SU-DHL-6 (cell line): Measurements from ENCODE around the gene UTP18.

Experiments
- H2AFZ ChIP-seq: fragments of 200-600 bp; sonication (generic); 2 replicates; pipeline ENCODE4 v1.6.1; 2014; ENCODE audit warnings: low read depth, mild to moderate bottlenecking, moderate library complexity, mixed read lengths, antibody characterized with exemption, low read length; ENCODE audit not compliant: severe bottlenecking
- H3F3A ChIP-seq: fragments of 200-600 bp; shearing (Covaris generic); 2 replicates; pipeline ENCODE4 v1.6.0; 2016; ENCODE audit warnings: antibody characterized with exemption, mild to moderate bottlenecking; ENCODE audit not compliant: insufficient read depth
- H3K27ac ChIP-seq: fragments of 200-600 bp; sonication (generic); 2 replicates; pipeline ENCODE4 v1.5.1; 2016; ENCODE audit warnings: low read depth, mild to moderate bottlenecking, low read length, moderate library complexity, mixed read lengths
- H3K27me3 ChIP-seq: fragments of 200-600 bp; sonication (generic), shearing (Covaris generic); 2 replicates; pipeline ENCODE4 v1.6.0; 2014; ENCODE audit warnings: mild to moderate bottlenecking, low read length
- H3K36me3 ChIP-seq: fragments of 200-600 bp; sonication (generic); 2 replicates; pipeline ENCODE4 v1.6.1; 2014; ENCODE audit warnings: mild to moderate bottlenecking, low read length, mixed read lengths
- H3K4me2 ChIP-seq: fragments of 300-600, 200-600 bp; shearing (Covaris generic), sonication (generic); 2 replicates; pipeline ENCODE4 v1.6.0; 2014; ENCODE audit warnings: low read length, low read depth, mild to moderate bottlenecking; ENCODE audit not compliant: poor library complexity, severe bottlenecking
- H3K4me3 ChIP-seq: fragments of 200-600 bp; sonication (generic); 2 replicates; pipeline ENCODE4 v1.5.1; 2014; ENCODE audit warnings: antibody characterized with exemption, low read length, mild to moderate bottlenecking, mixed read lengths; ENCODE audit not compliant: insufficient read depth, poor library complexity, severe bottlenecking
- H3K79me2 ChIP-seq: fragments of 200-600 bp; sonication (generic); 2 replicates; pipeline ENCODE4 v1.6.1; 2014; ENCODE audit warnings: mild to moderate bottlenecking, low read length, moderate library complexity; ENCODE audit not compliant: insufficient read depth
- H3K9ac ChIP-seq: fragments of 200-600 bp; sonication (generic); 2 replicates; pipeline ENCODE4 v1.7.0; 2014; ENCODE audit warnings: mild to moderate bottlenecking, low read length
- H3K9me2 ChIP-seq: fragments of 200-600 bp; sonication (generic); replicated peaks from 2 replicates; pipeline ENCODE4 v1.6.1; 2014; ENCODE audit warnings: low read length; ENCODE audit not compliant: insufficient read depth
- H3K9me3 ChIP-seq: fragments of 200-600 bp; sonication (generic); 2 replicates; pipeline ENCODE4 v1.6.1; 2014; ENCODE audit warnings: low read length, mixed read lengths; ENCODE audit not compliant: insufficient read depth
- H4K20me1 ChIP-seq: fragments of 200-600 bp; sonication (generic); 2 replicates; pipeline ENCODE4 v1.6.1; 2014; ENCODE audit warnings: low read depth, mild to moderate bottlenecking, antibody characterized with exemption, low read length, moderate library complexity, mixed read lengths
- EZH2phosphoT487 ChIP-seq: fragments of 200-600 bp; sonication (generic), shearing (Covaris generic); conservative IDR thresholded peaks from 2 replicates; pipeline ENCODE4 v1.6.1; 2018; ENCODE audit warnings: mild to moderate bottlenecking, antibody characterized with exemption, low read length, moderate library complexity, mixed read lengths
- TF ChIP-seq, protein P1 (sequence below): fragments of 200-600 bp; sonication (generic); IDR thresholded peaks from one replicate; pipeline ENCODE4 v1.5.1; 2017; ENCODE audit warnings: antibody characterized with exemption, mild to moderate bottlenecking, low read length, moderate library complexity; ENCODE audit not compliant: insufficient read depth, poor library complexity, severe bottlenecking

The UTP18 gene

DNA sequence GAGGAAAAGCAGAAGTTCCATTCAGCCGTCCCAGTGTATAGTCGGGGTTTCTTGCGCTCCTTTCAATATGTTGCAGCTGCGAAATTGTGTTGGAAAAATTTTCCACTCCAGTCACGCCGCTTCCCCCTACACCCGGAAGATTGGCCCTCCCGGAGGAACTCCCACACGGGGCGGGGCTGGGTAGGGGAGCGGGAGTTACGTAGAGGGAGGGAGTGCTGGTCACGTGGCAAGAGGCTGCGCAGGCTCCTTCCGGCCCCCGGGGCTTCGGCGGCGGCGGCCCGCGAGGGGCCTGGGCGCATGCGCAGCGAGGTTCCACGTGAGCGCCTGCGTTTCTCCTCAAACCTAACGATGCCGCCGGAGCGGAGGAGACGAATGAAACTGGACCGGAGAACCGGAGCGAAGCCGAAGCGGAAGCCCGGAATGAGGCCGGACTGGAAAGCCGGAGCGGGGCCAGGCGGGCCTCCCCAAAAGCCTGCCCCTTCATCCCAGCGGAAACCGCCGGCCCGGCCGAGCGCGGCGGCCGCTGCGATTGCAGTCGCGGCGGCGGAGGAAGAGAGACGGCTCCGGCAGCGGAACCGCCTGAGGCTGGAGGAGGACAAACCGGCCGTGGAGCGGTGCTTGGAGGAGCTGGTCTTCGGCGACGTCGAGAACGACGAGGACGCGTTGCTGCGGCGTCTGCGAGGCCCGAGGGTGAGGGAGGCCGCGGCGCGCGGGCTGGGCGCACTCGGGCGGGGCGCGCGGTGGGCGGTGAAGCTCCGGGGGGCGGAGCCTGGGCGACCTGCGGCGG, at the start of gene UTP18:
Gene UTP18, plus strand, starts transcription at position 310 of the 787 bp plus-strand sequence. Its CDS starts 39 bp downstream, at position 349.
- Histone ChIP-seq H3K4me2 (peak within 1 kb of the TSS; percentile 73), H3K9me3 (no peaks in the 10 kb centered on the region), H3K79me2 (peaks cover 92% of the 10 kb centered on the region), H3K27ac (peak within 1 kb of the TSS; percentile 80), H3K9ac (peak within 1 kb of the TSS; percentile 86), H3K36me3 (peaks cover 11% of the 10 kb centered on the region), H4K20me1 (no peaks in the 10 kb centered on the region; the same call in 1 of the 2 replicates), H3K27me3 (no peaks in the 10 kb centered on the region), H2AFZ (peak within 1 kb of the TSS; percentile 39), H3K4me3 (peak within 1 kb of the TSS; percentile 81), H3K9me2 (no peaks in the 10 kb centered on the region), H3F3A (peaks cover 8% of the 10 kb centered on the region; the same call in 1 of the 2 replicates)
- TF ChIP-seq, protein P1, sequence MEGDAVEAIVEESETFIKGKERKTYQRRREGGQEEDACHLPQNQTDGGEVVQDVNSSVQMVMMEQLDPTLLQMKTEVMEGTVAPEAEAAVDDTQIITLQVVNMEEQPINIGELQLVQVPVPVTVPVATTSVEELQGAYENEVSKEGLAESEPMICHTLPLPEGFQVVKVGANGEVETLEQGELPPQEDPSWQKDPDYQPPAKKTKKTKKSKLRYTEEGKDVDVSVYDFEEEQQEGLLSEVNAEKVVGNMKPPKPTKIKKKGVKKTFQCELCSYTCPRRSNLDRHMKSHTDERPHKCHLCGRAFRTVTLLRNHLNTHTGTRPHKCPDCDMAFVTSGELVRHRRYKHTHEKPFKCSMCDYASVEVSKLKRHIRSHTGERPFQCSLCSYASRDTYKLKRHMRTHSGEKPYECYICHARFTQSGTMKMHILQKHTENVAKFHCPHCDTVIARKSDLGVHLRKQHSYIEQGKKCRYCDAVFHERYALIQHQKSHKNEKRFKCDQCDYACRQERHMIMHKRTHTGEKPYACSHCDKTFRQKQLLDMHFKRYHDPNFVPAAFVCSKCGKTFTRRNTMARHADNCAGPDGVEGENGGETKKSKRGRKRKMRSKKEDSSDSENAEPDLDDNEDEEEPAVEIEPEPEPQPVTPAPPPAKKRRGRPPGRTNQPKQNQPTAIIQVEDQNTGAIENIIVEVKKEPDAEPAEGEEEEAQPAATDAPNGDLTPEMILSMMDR = no peak
- no peak for TF ChIP-seq EZH2phosphoT487

- H3F3A ChIP-seq = no peaks in the 10 kb centered on the region
Observed at GRCh38 chr17:51214920-51215319, 45.4 kb upstream of the UTP18 start.

GRCh38 chr17:51217946-51218345, 42.4 kb upstream of the UTP18 start:
- no peak overlapping the region for H2AFZ ChIP-seq
- H3F3A ChIP-seq = no peaks in the 10 kb centered on the region
- no peak overlapping the region for H3K4me2 ChIP-seq
- no peak overlapping the region for H3K4me3 ChIP-seq
- H3K9ac ChIP-seq = no peak overlapping the region
- no peaks in the 10 kb centered on the region for H3K9me2 ChIP-seq
- no peaks in the 10 kb centered on the region for H3K27me3 ChIP-seq
- H3K36me3 ChIP-seq = peaks cover 37% of the 10 kb centered on the region; the same call in 1 of the 2 replicates
- no peaks in the 10 kb centered on the region for H3K79me2 ChIP-seq
- H3K9me3 ChIP-seq = no peaks in the 10 kb centered on the region
- no peak for TF ChIP-seq EZH2phosphoT487
- TF ChIP-seq, protein P1 = no peak
- H3K27ac ChIP-seq = no peak overlapping the region
- no peaks in the 10 kb centered on the region for H4K20me1 ChIP-seq

More at GRCh38 chr17:51214920-51215319, 45.4 kb upstream of the UTP18 start:
- Histone ChIP-seq H3K27ac (no peak overlapping the region), H3K36me3 (peaks cover 23% of the 10 kb centered on the region; the same call in 1 of the 2 replicates), H3K79me2 (no peaks in the 10 kb centered on the region), H3K9ac (no peak overlapping the region), H3K27me3 (no peaks in the 10 kb centered on the region), H3K4me2 (no peak overlapping the region), H2AFZ (no peak overlapping the region), H3K4me3 (no peak overlapping the region), H3K9me3 (no peaks in the 10 kb centered on the region), H3K9me2 (no peaks in the 10 kb centered on the region), H4K20me1 (no peaks in the 10 kb centered on the region)
- TF ChIP-seq EZH2phosphoT487 = no peak
- TF ChIP-seq, protein P1 = no peak
